IMR-90 (cell line): Measurements from ENCODE around the gene CMTR1. TPM values are rescaled to one million over a fixed set of nuclear protein-coding genes. Genes with fewer than 3 reads are reported as not detected.

Experiments used
- ATAC-seq: fragments of 200-7000 bp; cut with Tn5 transposase; 2 replicates; pipeline ENCODE4 v1.9.1; 2020; ENCODE audit warnings: low read depth, mild to moderate bottlenecking, moderate library complexity
- BruUV-seq: library from RNA; stranded (reverse); fragments of 400-500 nt; replicated peaks from 2 replicates; lab custom pipeline; 2021; lab: Mats Ljungman, UMichigan
- CTCF ChIA-PET: fragments of 300-600 bp; formaldehyde crosslinking; extraction: SDS; loops from one replicate; lab custom pipeline; 2021; ENCODE audit warnings: antibody characterized with exemption; lab: Yijun Ruan, JAX
- POLR2A ChIA-PET: fragments of 300-600 bp; sonication (Branson Sonifier 250); formaldehyde crosslinking; loops from one replicate; lab custom pipeline; 2022; ENCODE audit warnings: antibody characterized with exemption; ENCODE audit not compliant: unreplicated experiment; lab: Charles Lee
- DNase-seq: peaks from one replicate; pipeline ENCODE4 v3.0.0; 2013
- H2AFZ ChIP-seq: replicated peaks from 2 replicates; pipeline ENCODE3; 2013; ENCODE audit warnings: low read length, mild to moderate bottlenecking; ENCODE audit not compliant: poor library complexity
- H2AK5ac ChIP-seq: 2 replicates; pipeline ENCODE4 v1.6.1; 2013; ENCODE audit warnings: low read depth, low read length, inconsistent platforms
- H2AK9ac ChIP-seq: replicated peaks from 2 replicates; pipeline ENCODE3; 2013; ENCODE audit warnings: mild to moderate bottlenecking, low read depth, low read length, moderate library complexity; ENCODE audit not compliant: poor library complexity
- H2BK120ac ChIP-seq: 2 replicates; pipeline ENCODE4 v1.6.1; 2013; ENCODE audit warnings: low read depth, low read length, inconsistent platforms
- H2BK15ac ChIP-seq: 3 replicates; pipeline ENCODE4 v1.6.1; 2013; ENCODE audit warnings: low read depth, low read length, inconsistent platforms
- H2BK20ac ChIP-seq: 2 replicates; pipeline ENCODE4 v1.6.1; 2013; ENCODE audit warnings: low read depth, mild to moderate bottlenecking, inconsistent platforms, low read length, moderate library complexity
- H2BK5ac ChIP-seq: 2 replicates; pipeline ENCODE4 v1.6.1; 2013; ENCODE audit warnings: mild to moderate bottlenecking, low read depth, low read length, inconsistent platforms; ENCODE audit not compliant: poor library complexity, severe bottlenecking
- H3K14ac ChIP-seq: replicated peaks from 2 replicates; pipeline ENCODE4 v1.6.1; 2013; ENCODE audit warnings: low read depth, low read length, inconsistent platforms
- H3K18ac ChIP-seq: 2 replicates; pipeline ENCODE4 v1.6.1; 2013; ENCODE audit warnings: low read depth, low read length, control low read depth
- H3K23ac ChIP-seq: 2 replicates; pipeline ENCODE4 v1.6.1; 2013; ENCODE audit warnings: low read depth, low read length, inconsistent platforms
- H3K27ac ChIP-seq: 2 replicates; pipeline ENCODE4 v1.5.1; 2013; ENCODE audit warnings: mild to moderate bottlenecking, control low read depth, low read length; ENCODE audit not compliant: insufficient read depth
- H3K27me3 ChIP-seq: 2 replicates; pipeline ENCODE4 v1.6.1; 2013; ENCODE audit warnings: low read length; ENCODE audit not compliant: control insufficient read depth, insufficient read depth
- H3K36me3 ChIP-seq: 2 replicates; pipeline ENCODE4 v1.6.1; 2013; ENCODE audit warnings: low read length, mixed read lengths; ENCODE audit not compliant: control insufficient read depth, insufficient read depth
- H3K4ac ChIP-seq: 2 replicates; pipeline ENCODE4 v1.6.1; 2013; ENCODE audit warnings: low read depth, low read length, inconsistent platforms
- H3K4me1 ChIP-seq: 2 replicates; pipeline ENCODE4 v1.6.1; 2013; ENCODE audit warnings: low read length, mixed read lengths; ENCODE audit not compliant: control insufficient read depth, insufficient read depth
- H3K4me2 ChIP-seq: 2 replicates; pipeline ENCODE4 v1.6.1; 2013; ENCODE audit warnings: low read depth, mild to moderate bottlenecking, control low read depth, low read length, moderate library complexity
- H3K4me3 ChIP-seq: 2 replicates; pipeline ENCODE4 v1.5.1; 2013; ENCODE audit warnings: low read depth, mild to moderate bottlenecking, control low read depth, low read length, moderate library complexity; ENCODE audit not compliant: insufficient read depth
- H3K56ac ChIP-seq: 2 replicates; pipeline ENCODE4 v1.6.1; 2013; ENCODE audit warnings: low read length, inconsistent platforms; ENCODE audit not compliant: insufficient read depth; ENCODE audit errors: extremely low read depth
- H3K79me1 ChIP-seq, 2 experiments: 2 replicates each; pipeline ENCODE4 v1.6.1; 2013; ENCODE audit warnings: low read length in 2 of 2, inconsistent platforms in 1 of 2, low read depth in 1 of 2
- H3K9ac ChIP-seq: 2 replicates; pipeline ENCODE4 v1.6.1; 2013; ENCODE audit warnings: low read depth, low read length, control low read depth
- H3K9me1 ChIP-seq: 2 replicates; pipeline ENCODE4 v1.6.1; 2013; ENCODE audit warnings: low read length, inconsistent platforms; ENCODE audit not compliant: insufficient read depth
- H3K9me3 ChIP-seq: 2 replicates; pipeline ENCODE4 v1.6.1; 2013; ENCODE audit warnings: low read length; ENCODE audit not compliant: control insufficient read depth, insufficient read depth
- H4K20me1 ChIP-seq: 2 replicates; pipeline ENCODE4 v1.6.1; 2013; ENCODE audit warnings: low read length, inconsistent platforms; ENCODE audit not compliant: insufficient read depth
- H4K5ac ChIP-seq: 2 replicates; pipeline ENCODE4 v1.6.1; 2013; ENCODE audit warnings: mild to moderate bottlenecking, low read depth, low read length, control low read depth
- H4K8ac ChIP-seq, 2 experiments: 2 replicates each; pipeline ENCODE4 v1.6.1; 2013; ENCODE audit warnings: low read depth in 2 of 2, low read length in 2 of 2, control low read depth in 1 of 2, inconsistent platforms in 1 of 2
- H4K91ac ChIP-seq: 2 replicates; pipeline ENCODE4 v1.6.1; 2013; ENCODE audit warnings: low read depth, low read length, inconsistent platforms; ENCODE audit not compliant: insufficient read depth
- BHLHE40 ChIP-seq: fragments of 150-350 bp; IDR thresholded peaks from 2 replicates; pipeline ENCODE4 v1.6.1; 2016; ENCODE audit warnings: mild to moderate bottlenecking, low read depth, low read length
- CEBPB ChIP-seq: IDR thresholded peaks from 2 replicates; pipeline ENCODE4 v1.6.1; 2012; ENCODE audit warnings: low read depth, low read length, improper control_type of control experiment
- CHD1 ChIP-seq: IDR thresholded peaks from 2 replicates; pipeline ENCODE4 v1.6.1; 2012; ENCODE audit warnings: low read depth, low read length, improper control_type of control experiment
- CTCF ChIP-seq: conservative IDR thresholded peaks from 2 replicates; pipeline ENCODE4 v1.5.1; 2012; ENCODE audit warnings: mild to moderate bottlenecking, low read depth, low read length, improper control_type of control experiment
- ELK1 ChIP-seq: fragments of 150-350 bp; IDR thresholded peaks from 2 replicates; pipeline ENCODE4 v1.6.1; 2016; ENCODE audit warnings: low read depth, mild to moderate bottlenecking, low read length, moderate library complexity, borderline replicate concordance
- FOS ChIP-seq: fragments of 150-350 bp; IDR thresholded peaks from 2 replicates; pipeline ENCODE4 v1.6.1; 2016; ENCODE audit warnings: low read depth, low read length
- MAFK ChIP-seq: IDR thresholded peaks from 2 replicates; pipeline ENCODE4 v1.6.1; 2012; ENCODE audit warnings: low read depth, low read length, improper control_type of control experiment
- MAZ ChIP-seq: IDR thresholded peaks from 2 replicates; pipeline ENCODE4 v1.6.1; 2012; ENCODE audit warnings: low read depth, mild to moderate bottlenecking, low read length, improper control_type of control experiment, moderate library complexity, borderline replicate concordance
- MXI1 ChIP-seq: IDR thresholded peaks from 2 replicates; pipeline ENCODE4 v1.6.1; 2012; ENCODE audit warnings: low read depth, mild to moderate bottlenecking, low read length, moderate library complexity, borderline replicate concordance
- NFE2L2 ChIP-seq: fragments of 150-350 bp; IDR thresholded peaks from 2 replicates; pipeline ENCODE4 v1.6.1; 2016; ENCODE audit warnings: low read depth, mild to moderate bottlenecking, low read length
- POLR2A ChIP-seq: IDR thresholded peaks from 2 replicates; pipeline ENCODE4 v1.6.1; 2012; ENCODE audit warnings: mild to moderate bottlenecking, low read depth, low read length
- RAD21 ChIP-seq: IDR thresholded peaks from 2 replicates; pipeline ENCODE4 v1.6.1; 2012; ENCODE audit warnings: low read length, improper control_type of control experiment
- RFX5 ChIP-seq: IDR thresholded peaks from 2 replicates; pipeline ENCODE4 v1.8.0; 2012; ENCODE audit warnings: low read depth, mild to moderate bottlenecking, low read length, moderate library complexity
- SMC3 ChIP-seq: fragments of 150-350 bp; IDR thresholded peaks from 2 replicates; pipeline ENCODE4 v1.6.1; 2016; ENCODE audit warnings: low read depth, mild to moderate bottlenecking, antibody characterized with exemption, low read length, moderate library complexity
- USF2 ChIP-seq: fragments of 150-350 bp; IDR thresholded peaks from 2 replicates; pipeline ENCODE4 v1.6.1; 2017; ENCODE audit warnings: mild to moderate bottlenecking, antibody characterized with exemption, low read length, low read depth
- WGBS, 2 experiments: methylation state at CpG; one replicate each; pipeline versions ENCODE4 v1.1.5 to v1.1.7; 2013; ENCODE audit warnings: missing lambda C conversion rate in 2 of 2; ENCODE audit not compliant: insufficient read length in 1 of 2; ENCODE audit errors: extremely low coverage in 2 of 2; 5-methylcytosine and 5-hydroxymethylcytosine counted together
- dilution Hi-C: fragments of 300-500 bp; cut with HindIII; formaldehyde crosslinking; loops from one replicate; pipeline ENCODE4 v1.14.3; 2018; ENCODE audit warnings: low sequenced_read_pairs; ENCODE audit not compliant: unreplicated experiment
- in situ Hi-C: fragments of 300-500 bp; cut with MboI; formaldehyde crosslinking; loops from 3 replicates; pipeline ENCODE4 v1.14.3; 2019; ENCODE audit warnings: low sequenced_read_pairs, inconsistent platforms, mixed read lengths
- intact Hi-C: fragments of 100-400 bp; cut with micrococcal nuclease; formaldehyde crosslinking; loops from 2 replicates; pipeline ENCODE4 v1.10.0; 2022
- polyA plus RNA-seq, 3 experiments: library from polyadenylated mRNA; depleted of rRNA; stranded (reverse); fragments of >200 nt; gene quantifications; 2 replicates each; pipeline ENCODE4 v1.2.3, GENCODE V29; 2012; ENCODE audit warnings: low replicate concordance in 1 of 3
- total RNA-seq: library from RNA; depleted of rRNA; stranded (reverse); fragments of >200 nt; gene quantifications from 2 replicates; pipeline ENCODE4 v1.2.3, GENCODE V29; 2012

The CMTR1 gene
- total and polyA plus RNA-seq, 2 of the 4 experiments (the other 2 are of a cell fraction), result 22.6 to 30.1 TPM

- Histone ChIP-seq H3K4me2 (no peak overlapping the region), H4K91ac (no peak overlapping the region), H2AK9ac (no peak overlapping the region), H3K27ac (no peak overlapping the region), H2BK20ac (no peak overlapping the region), H3K9me3 (peaks cover 8% of the 10 kb centered on the region), H3K4me1 (peaks cover 2% of the 10 kb centered on the region; the same call in 1 of the 2 replicates), H3K4ac (no peak overlapping the region), H2BK15ac (no peak overlapping the region), H3K79me1 (peaks cover 9 to 16% of the 10 kb centered on the region in 2 experiments), H4K20me1 (no peaks in the 10 kb centered on the region), H2AK5ac (no peak overlapping the region), H3K14ac (no peak overlapping the region), H4K8ac (no peak overlapping the region), H3K9ac (no peak overlapping the region), H3K27me3 (peaks cover 5% of the 10 kb centered on the region), H3K4me3 (no peak overlapping the region), H3K18ac (no peak overlapping the region), H2BK5ac (no peak overlapping the region), H3K56ac (no peak overlapping the region), H3K23ac (no peak overlapping the region), H3K9me1 (peaks cover 3% of the 10 kb centered on the region; the same call in 1 of the 2 replicates), H2BK120ac (no peak overlapping the region), H3K36me3 (no peaks in the 10 kb centered on the region), H4K5ac (no peak overlapping the region), H2AFZ (no peak overlapping the region)
- POLR2A ChIA-PET, result no interaction called here
- BruUV-seq, result no TSS peak
- no CpG with 5 or more reads among the region's 2 CpGs for WGBS, 2 experiments
- TF ChIP-seq USF2 (no peak), CTCF (no peak), CHD1 (no peak), RAD21 (no peak), CEBPB (no peak), ELK1 (no peak), POLR2A (no peak), BHLHE40 (no peak), RFX5 (no peak), MXI1 (no peak), FOS (no peak), MAFK (no peak), MAZ (no peak), NFE2L2 (no peak), SMC3 (no peak)
- ATAC-seq, result no peak
- intact Hi-C loops (no loop called here), dilution Hi-C loops (no loop called here), in situ Hi-C loops (no loop called here)
- no peak for DNase-seq
- CTCF ChIA-PET, result no interaction called here
Measured at GRCh38 chr6:37429352-37429750, 3.7 kb upstream of the CMTR1 start.
